Mesenchymal stem cell (in vitro differentiated cells and primary cell): ENCODE results near the gene IGSF21.

Source experiments
- DNase-seq: peaks from one replicate; pipeline ENCODE4 v3.0.0-alpha.2; 2013
- H2AFZ ChIP-seq: one replicate; pipeline ENCODE4 v1.6.1; 2013; ENCODE audit warnings: low read depth, mild to moderate bottlenecking, control low read depth, inconsistent platforms, low read length, moderate library complexity
- H2AK5ac ChIP-seq: 2 replicates; pipeline ENCODE4 v1.6.1; 2013; ENCODE audit warnings: low read length, moderate library complexity, mild to moderate bottlenecking, inconsistent platforms; ENCODE audit not compliant: severe bottlenecking
- H2BK120ac ChIP-seq: one replicate; pipeline ENCODE4 v1.6.1; 2013; ENCODE audit warnings: low read depth, mild to moderate bottlenecking, inconsistent platforms, low read length, moderate library complexity
- H2BK12ac ChIP-seq, 2 experiments: one replicate each; pipeline ENCODE4 v1.6.1; 2013; ENCODE audit warnings: inconsistent platforms in 2 of 2, low read length in 2 of 2, mild to moderate bottlenecking in 2 of 2, moderate library complexity in 2 of 2, control low read depth in 1 of 2
- H2BK15ac ChIP-seq: one replicate; pipeline ENCODE4 v1.6.1; 2013; ENCODE audit warnings: mild to moderate bottlenecking, low read depth, inconsistent platforms; ENCODE audit not compliant: poor library complexity, severe bottlenecking
- H2BK5ac ChIP-seq: 2 replicates; pipeline ENCODE4 v1.6.1; 2013; ENCODE audit warnings: low read depth, mild to moderate bottlenecking, low read length, control low read depth, inconsistent platforms; ENCODE audit not compliant: poor library complexity, severe bottlenecking
- H3K14ac ChIP-seq, 2 experiments: one replicate each; pipeline ENCODE4 v1.6.1; 2013; ENCODE audit warnings: inconsistent platforms in 2 of 2, low read length in 2 of 2, control low read depth in 1 of 2, mild to moderate bottlenecking in 1 of 2, moderate library complexity in 1 of 2
- H3K18ac ChIP-seq, 2 experiments: one replicate each; pipeline ENCODE4 v1.6.1; 2013; ENCODE audit warnings: inconsistent platforms in 2 of 2, low read length in 2 of 2, control low read depth in 1 of 2, low read depth in 1 of 2, mild to moderate bottlenecking in 1 of 2
- H3K23ac ChIP-seq, 2 experiments: one replicate each; pipeline ENCODE4 v1.6.1; 2013; ENCODE audit warnings: inconsistent platforms in 2 of 2, low read length in 2 of 2, mild to moderate bottlenecking in 2 of 2, moderate library complexity in 2 of 2, control low read depth in 1 of 2
- H3K27ac ChIP-seq: 2 replicates; pipeline ENCODE4 v1.5.1; 2013; ENCODE audit warnings: mild to moderate bottlenecking, moderate library complexity, low read length, control low read depth, inconsistent platforms; ENCODE audit not compliant: poor library complexity, severe bottlenecking
- H3K27me3 ChIP-seq, 2 experiments: 2 replicates each; pipeline versions ENCODE4 v1.6.1 to v1.7.0; 2013; ENCODE audit warnings: low read length in 2 of 2, mild to moderate bottlenecking in 2 of 2, moderate library complexity in 2 of 2, control low read depth in 1 of 2, inconsistent platforms in 1 of 2; ENCODE audit not compliant: control insufficient read depth in 1 of 2, insufficient read depth in 1 of 2
- H3K36me3 ChIP-seq, 2 experiments: 2 replicates each; pipeline versions ENCODE4 v1.6.1 to v1.7.0; 2013; ENCODE audit warnings: low read length in 2 of 2, control low read depth in 1 of 2, inconsistent platforms in 1 of 2, low read depth in 1 of 2, mild to moderate bottlenecking in 1 of 2; ENCODE audit not compliant: insufficient read depth in 2 of 2, control insufficient read depth in 1 of 2
- H3K4ac ChIP-seq, 2 experiments: one replicate each; pipeline ENCODE4 v1.6.1; 2013; ENCODE audit warnings: inconsistent platforms in 2 of 2, low read length in 2 of 2, mild to moderate bottlenecking in 2 of 2, moderate library complexity in 2 of 2, control low read depth in 1 of 2, low read depth in 1 of 2
- H3K4me1 ChIP-seq: 2 replicates; pipeline ENCODE4 v1.6.1; 2013; ENCODE audit warnings: low read depth, low read length, control low read depth; ENCODE audit not compliant: control insufficient read depth, insufficient read depth
- H3K4me2 ChIP-seq: 2 replicates; pipeline ENCODE4 v1.6.1; 2013; ENCODE audit warnings: low read length, mild to moderate bottlenecking, inconsistent platforms; ENCODE audit not compliant: poor library complexity, severe bottlenecking
- H3K4me3 ChIP-seq, 2 experiments: 2 replicates each; pipeline versions ENCODE4 v1.5.1 to v1.7.0; 2013; ENCODE audit warnings: low read length in 2 of 2, mild to moderate bottlenecking in 2 of 2, control low read depth in 1 of 2, low read depth in 1 of 2; ENCODE audit not compliant: insufficient read depth in 1 of 2
- H3K79me1 ChIP-seq: replicated peaks from 2 replicates; pipeline ENCODE4 v1.6.1; 2013; ENCODE audit warnings: mild to moderate bottlenecking, control low read depth, low read length, inconsistent platforms; ENCODE audit not compliant: poor library complexity, severe bottlenecking
- H3K9ac ChIP-seq: 2 replicates; pipeline ENCODE4 v1.7.0; 2013; ENCODE audit warnings: mild to moderate bottlenecking, low read length, moderate library complexity
- H3K9me3 ChIP-seq: 2 replicates; pipeline ENCODE4 v1.7.0; 2013; ENCODE audit warnings: mild to moderate bottlenecking, low read length; ENCODE audit not compliant: control insufficient read depth
- H4K8ac ChIP-seq: one replicate; pipeline ENCODE4 v1.6.1; 2013; ENCODE audit warnings: inconsistent platforms, mild to moderate bottlenecking, low read length, moderate library complexity
- H4K91ac ChIP-seq: one replicate; pipeline ENCODE4 v1.6.1; 2013; ENCODE audit warnings: mild to moderate bottlenecking, low read length, inconsistent platforms
- WGBS: methylation state at CpG from one replicate; pipeline ENCODE4 v1.1.7; 2013; ENCODE audit warnings: mixed read lengths; 5-methylcytosine and 5-hydroxymethylcytosine counted together

The IGSF21 gene

DNA sequence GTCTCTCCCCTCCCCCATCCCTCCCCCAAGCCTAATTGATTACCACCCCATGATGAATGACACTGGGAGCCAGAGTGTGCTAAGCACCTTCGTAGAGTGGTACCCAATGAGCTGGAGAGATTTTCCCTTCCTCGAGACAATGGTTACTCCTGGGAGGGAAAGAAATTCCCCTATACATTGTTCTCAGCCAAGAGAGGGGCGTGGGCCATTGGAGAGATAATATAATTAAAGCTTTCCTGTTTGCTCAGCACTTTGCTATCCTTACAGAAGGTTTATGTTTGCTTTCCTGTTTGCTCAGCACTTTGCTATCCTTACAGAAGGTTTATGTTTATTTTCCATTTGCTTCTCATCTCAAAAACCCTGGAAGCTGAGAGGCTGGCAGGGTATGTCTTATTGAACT, 247.0 kb downstream of the IGSF21 start:
- no peak overlapping the region for H3K18ac ChIP-seq
- no peak overlapping the region for H2BK12ac ChIP-seq
- H3K4me3 ChIP-seq, result no peak overlapping the region
- H2AFZ ChIP-seq, result no peak overlapping the region
- no peak overlapping the region for H3K4me2 ChIP-seq
- WGBS, result 71% methylated on average over 1 of the region's 3 CpGs
- H2AK5ac ChIP-seq, result no peak overlapping the region
- H4K8ac ChIP-seq, result no peak overlapping the region
- H4K91ac ChIP-seq, result no peak overlapping the region
- H3K27ac ChIP-seq, result no peak overlapping the region
- H3K27me3 ChIP-seq, result peaks cover 0 to 62% of the 10 kb centered on the region in 2 experiments
- no peaks in the 10 kb centered on the region for H3K9me3 ChIP-seq
- no peak overlapping the region for H3K23ac ChIP-seq
- no peak overlapping the region for H2BK15ac ChIP-seq
- no peaks in the 10 kb centered on the region for H3K36me3 ChIP-seq
- no peaks in the 10 kb centered on the region for H3K4me1 ChIP-seq
- no peak overlapping the region for H2BK5ac ChIP-seq
- DNase-seq, result no peak
- H3K79me1 ChIP-seq, result no peaks in the 10 kb centered on the region
- H2BK120ac ChIP-seq, result no peak overlapping the region
- H3K9ac ChIP-seq, result no peak overlapping the region
- no peak overlapping the region for H3K4ac ChIP-seq
- H3K14ac ChIP-seq, result no peak overlapping the region

DNA sequence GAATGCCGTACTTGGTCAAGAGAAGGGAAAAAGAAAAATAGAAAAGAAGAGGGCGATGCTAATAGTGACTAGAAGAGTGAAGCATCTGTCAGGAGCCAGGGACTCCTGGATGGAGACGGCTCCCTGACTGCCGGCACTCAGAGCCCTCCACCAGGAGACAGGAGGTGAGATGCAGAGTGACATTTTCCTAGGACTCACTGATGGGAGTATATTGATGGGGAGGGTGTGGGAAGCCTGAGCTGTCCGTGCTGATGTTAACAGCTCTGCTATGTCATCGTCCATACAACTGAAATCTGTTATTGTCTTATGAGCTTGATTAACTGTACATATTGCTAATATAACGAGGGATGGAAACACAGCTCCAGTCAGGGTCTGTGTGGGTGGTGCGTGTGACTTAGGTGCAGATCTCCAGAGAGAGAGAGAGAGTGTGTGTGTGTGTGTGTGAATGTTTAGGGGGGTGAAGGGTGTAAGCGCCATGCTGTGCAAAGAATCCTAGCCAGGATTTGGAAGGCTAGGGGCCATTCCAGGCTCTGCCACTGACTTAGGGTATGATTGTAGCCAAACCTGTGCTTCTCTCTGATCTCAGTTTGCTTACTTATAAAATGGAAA, 250.1 kb downstream of the IGSF21 start:
- no peak overlapping the region for H3K4me3 ChIP-seq
- H3K4ac ChIP-seq, result no peak overlapping the region
- H3K27me3 ChIP-seq, result peaks cover 0 to 42% of the 10 kb centered on the region in 2 experiments
- no peak overlapping the region for H3K23ac ChIP-seq
- no peak overlapping the region for H2BK12ac ChIP-seq
- H3K79me1 ChIP-seq, result no peaks in the 10 kb centered on the region
- H3K9ac ChIP-seq, result no peak overlapping the region
- H2AK5ac ChIP-seq, result no peak overlapping the region
- no peaks in the 10 kb centered on the region for H3K4me1 ChIP-seq
- H3K4me2 ChIP-seq, result no peak overlapping the region
- H2BK120ac ChIP-seq, result no peak overlapping the region
- 66% methylated on average over 9 of the region's 9 CpGs for WGBS
- H2AFZ ChIP-seq, result no peak overlapping the region
- no peak overlapping the region for H4K91ac ChIP-seq
- no peak overlapping the region for H3K18ac ChIP-seq
- no peak overlapping the region for H2BK15ac ChIP-seq
- H3K14ac ChIP-seq, result no peak overlapping the region
- H3K9me3 ChIP-seq, result no peaks in the 10 kb centered on the region
- no peak overlapping the region for H3K27ac ChIP-seq
- no peak for DNase-seq
- no peak overlapping the region for H4K8ac ChIP-seq
- no peak overlapping the region for H2BK5ac ChIP-seq
- no peaks in the 10 kb centered on the region for H3K36me3 ChIP-seq

DNA sequence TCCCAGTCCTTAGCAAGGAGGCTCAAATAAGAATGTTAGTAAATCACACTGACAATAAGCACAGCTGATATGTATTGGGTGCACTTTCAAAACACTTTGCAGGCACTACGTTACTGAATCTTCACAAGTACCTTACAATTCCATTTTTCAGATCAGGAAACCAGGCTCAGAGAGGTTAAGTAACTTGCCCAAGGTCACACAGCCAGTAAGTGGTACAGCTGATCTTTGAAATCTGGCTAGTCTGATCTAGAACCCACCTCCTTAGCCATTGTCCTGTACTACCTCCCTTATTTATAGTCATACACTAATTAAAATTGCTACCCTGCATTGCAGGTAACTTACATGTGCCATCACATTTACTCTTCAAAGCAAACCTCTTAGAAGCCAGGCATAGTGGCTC, 251.0 kb downstream of the IGSF21 start:
- no peaks in the 10 kb centered on the region for H3K4me1 ChIP-seq
- no peak overlapping the region for H3K9ac ChIP-seq
- no peak overlapping the region for H4K91ac ChIP-seq
- no peak overlapping the region for H2AK5ac ChIP-seq
- no peaks in the 10 kb centered on the region for H3K9me3 ChIP-seq
- H2BK120ac ChIP-seq, result no peak overlapping the region
- no peak overlapping the region for H4K8ac ChIP-seq
- H2BK12ac ChIP-seq, result no peak overlapping the region
- no peak overlapping the region for H3K23ac ChIP-seq
- no peak for DNase-seq
- no peak overlapping the region for H3K18ac ChIP-seq
- H3K36me3 ChIP-seq, result no peaks in the 10 kb centered on the region
- H3K14ac ChIP-seq, result no peak overlapping the region
- WGBS, result 41% methylated on average over 1 of the region's 1 CpG
- H2AFZ ChIP-seq, result no peak overlapping the region
- peaks cover 0 to 38% of the 10 kb centered on the region in 2 experiments for H3K27me3 ChIP-seq
- H2BK15ac ChIP-seq, result no peak overlapping the region
- no peaks in the 10 kb centered on the region for H3K79me1 ChIP-seq
- H2BK5ac ChIP-seq, result no peak overlapping the region
- no peak overlapping the region for H3K27ac ChIP-seq
- no peak overlapping the region for H3K4me3 ChIP-seq
- H3K4ac ChIP-seq, result no peak overlapping the region
- H3K4me2 ChIP-seq, result no peak overlapping the region

DNA sequence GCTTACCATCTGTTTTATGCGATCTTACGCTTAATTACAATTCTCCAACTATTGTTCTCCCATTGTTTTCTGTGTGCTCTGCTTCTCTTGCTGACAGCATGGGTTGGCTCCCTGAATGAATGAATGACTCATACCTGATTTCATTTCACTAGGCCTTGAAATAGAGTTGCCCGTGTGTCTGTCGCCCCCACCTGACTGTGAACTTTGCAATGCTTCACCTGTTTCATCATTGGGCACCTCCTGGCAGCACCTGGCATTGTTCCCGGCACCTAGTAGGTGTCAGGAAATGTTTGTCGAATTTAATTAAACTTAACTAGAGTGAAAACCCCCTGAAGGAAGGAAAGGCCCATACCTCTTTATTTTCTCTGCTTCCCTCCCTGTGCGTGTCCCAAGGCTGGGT, 252.7 kb downstream of the IGSF21 start:
- Histone ChIP-seq H3K18ac (no peak overlapping the region), H3K79me1 (no peaks in the 10 kb centered on the region), H2BK15ac (no peak overlapping the region), H3K36me3 (no peaks in the 10 kb centered on the region), H3K27me3 (peaks cover 0 to 29% of the 10 kb centered on the region in 2 experiments), H4K91ac (no peak overlapping the region), H4K8ac (no peak overlapping the region), H3K4me1 (no peaks in the 10 kb centered on the region), H3K4me2 (no peak overlapping the region), H2AFZ (no peak overlapping the region), H3K4ac (no peak overlapping the region), H2BK5ac (no peak overlapping the region), H3K9ac (no peak overlapping the region), H3K4me3 (no peak overlapping the region), H2BK12ac (no peak overlapping the region), H2BK120ac (no peak overlapping the region), H3K27ac (no peak overlapping the region), H2AK5ac (no peak overlapping the region), H3K9me3 (no peaks in the 10 kb centered on the region), H3K14ac (no peak overlapping the region), H3K23ac (no peak overlapping the region)
- 75% methylated on average over 4 of the region's 7 CpGs for WGBS
- DNase-seq, result no peak
